GM21447 (cell line): ENCODE results near the gene LMF2.

Experiments
- ATAC-seq: cut with Tn5 transposase; IDR thresholded peaks from one replicate; pipeline ENCODE4 v1.9.1; 2021; ENCODE audit not compliant: unreplicated experiment

The LMF2 gene

DNA sequence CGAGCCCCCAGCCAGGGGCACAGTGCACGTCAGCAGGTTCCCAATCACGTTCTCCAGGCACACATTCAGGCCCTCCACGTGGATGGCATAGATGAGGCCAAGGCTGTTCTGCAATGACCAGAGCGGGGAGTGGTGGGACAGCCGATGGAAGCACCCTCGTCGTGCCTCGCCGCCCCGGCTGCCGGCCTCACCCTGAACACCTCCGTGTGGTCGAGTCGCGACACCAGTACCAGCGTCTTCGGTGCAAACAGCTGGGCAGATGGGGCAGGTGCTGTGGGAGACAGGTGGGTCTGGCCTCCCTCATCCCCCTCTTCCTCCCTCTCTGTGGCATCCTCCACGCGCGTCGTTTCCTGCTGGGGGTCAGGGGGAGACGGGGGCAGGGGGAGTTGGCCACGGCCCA lies 40.2 kb downstream of the LMF2 start:
- no peak for ATAC-seq

DNA sequence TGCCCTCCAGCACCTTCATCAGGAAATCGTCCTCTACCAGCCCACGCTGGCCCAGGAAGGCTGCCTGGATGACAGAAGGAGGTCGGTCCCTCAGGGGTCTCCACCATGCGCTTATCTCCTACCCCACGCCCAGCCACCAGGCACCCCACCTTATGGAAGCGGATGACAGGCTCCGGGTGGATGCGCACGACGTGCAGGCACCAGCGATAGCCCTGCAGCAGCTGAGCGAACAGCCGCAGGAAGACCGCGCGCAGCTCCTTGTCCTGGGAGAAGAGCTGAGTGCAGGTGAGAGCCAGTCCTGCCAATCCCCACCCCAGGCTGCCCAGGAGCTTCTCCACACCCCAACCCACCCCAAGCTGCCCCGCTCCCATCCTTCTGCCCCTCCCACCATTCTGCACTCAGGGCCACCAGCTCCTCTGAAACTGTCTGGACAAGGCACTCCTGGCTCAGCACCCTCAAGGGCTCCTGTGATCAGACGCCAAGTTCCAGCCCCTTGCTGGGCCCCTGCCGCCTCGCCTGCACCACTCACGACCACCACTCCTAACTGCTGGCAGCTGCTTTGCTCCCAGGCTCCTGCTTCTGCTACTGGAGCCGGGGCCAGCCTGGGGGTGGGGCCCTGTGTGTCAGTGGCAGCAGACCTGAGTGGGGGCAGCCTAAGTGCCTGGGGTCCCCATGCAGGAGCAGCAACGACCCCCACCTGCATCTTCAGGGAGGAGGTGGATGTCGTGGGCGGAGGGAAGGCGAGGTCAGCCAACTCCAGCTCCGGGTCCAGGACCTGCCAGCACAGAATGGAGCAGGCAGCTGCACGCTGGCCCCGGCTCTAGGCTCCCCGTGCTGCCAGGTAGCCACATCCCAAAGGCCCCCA lies 42.2 kb downstream of the LMF2 start:
- no peak for ATAC-seq

DNA sequence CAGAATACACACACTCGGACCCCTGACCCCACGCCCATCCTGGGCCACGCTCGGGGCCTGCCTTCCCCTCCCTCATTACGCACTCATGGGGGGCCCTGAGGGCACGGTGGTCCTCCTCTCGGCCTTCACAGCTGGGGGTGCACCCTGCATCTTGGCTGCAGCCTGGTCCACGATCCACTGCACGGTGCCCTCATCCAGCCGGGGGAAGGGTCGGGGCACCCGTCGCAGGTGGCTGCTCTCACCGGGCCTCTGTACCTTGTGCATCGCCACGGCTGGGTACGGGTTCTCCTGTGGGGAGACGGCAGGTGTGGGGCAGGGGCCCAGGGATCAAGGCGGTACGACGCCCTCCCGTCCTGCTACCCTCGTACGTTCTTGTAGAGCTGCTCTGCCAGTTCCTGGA lies 43.1 kb downstream of the LMF2 start:
- ATAC-seq, result no peak

DNA sequence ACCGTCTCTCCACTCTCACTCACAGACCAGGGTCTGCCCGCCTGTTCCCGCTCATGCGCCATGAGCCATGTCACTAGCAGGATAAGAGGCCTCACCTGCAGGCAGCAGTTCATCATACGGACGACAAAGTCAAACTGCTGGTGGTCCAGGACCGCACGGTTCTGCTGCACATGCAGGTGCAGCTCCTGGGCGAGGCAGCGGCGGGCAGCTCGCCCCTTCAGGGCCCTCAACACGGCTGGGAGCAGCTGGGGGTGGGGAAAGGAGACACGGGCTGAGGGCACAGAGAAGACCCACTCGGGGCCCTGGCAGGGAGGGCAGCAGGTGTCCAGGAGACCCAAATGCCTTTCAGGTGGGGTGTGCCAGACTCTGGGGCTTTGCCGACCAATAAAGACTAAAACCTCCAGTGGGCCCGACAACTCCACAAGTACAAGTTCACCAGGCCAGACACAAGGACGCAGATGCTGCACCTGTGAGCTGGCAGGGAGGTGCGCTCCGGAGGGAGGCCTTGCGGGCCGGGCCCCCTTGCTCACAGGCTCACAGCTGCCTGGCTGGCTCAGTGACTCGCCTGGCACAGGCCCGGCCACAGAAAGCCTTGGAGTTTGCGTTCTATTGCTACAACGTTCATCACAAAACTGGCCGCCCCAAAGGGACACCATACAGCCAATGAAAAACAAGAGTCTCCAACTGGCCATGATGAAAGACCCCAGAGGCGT lies 44.2 kb downstream of the LMF2 start:
- ATAC-seq, result no peak

DNA sequence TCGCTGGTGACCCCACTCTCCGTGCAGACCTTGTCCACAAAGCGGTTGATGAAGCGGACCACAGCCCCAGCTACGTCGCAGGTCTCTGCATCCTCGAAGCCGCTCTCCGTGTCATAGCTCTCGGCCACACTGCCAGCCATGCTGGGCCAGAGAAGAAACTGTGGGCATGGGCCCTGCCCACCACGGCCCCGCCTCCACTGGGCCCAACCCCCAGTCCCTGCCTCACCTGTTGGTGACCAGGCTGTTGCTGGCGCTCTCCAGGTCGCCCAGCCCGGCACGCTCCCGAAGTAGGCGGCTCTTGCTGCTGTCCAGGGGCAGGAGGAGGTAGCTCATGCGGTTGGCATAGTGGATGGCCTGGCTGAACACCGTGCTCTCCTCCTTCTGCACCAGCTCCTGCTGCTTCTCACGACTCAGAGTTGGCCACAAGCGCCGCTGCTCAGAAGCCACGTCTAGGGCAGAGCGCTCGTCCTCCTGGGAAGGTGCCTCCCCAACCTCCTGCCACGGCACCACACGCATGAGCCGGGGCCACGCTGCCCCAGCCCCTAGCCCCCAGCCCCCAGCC lies 45.4 kb downstream of the LMF2 start:
- no peak for ATAC-seq

DNA sequence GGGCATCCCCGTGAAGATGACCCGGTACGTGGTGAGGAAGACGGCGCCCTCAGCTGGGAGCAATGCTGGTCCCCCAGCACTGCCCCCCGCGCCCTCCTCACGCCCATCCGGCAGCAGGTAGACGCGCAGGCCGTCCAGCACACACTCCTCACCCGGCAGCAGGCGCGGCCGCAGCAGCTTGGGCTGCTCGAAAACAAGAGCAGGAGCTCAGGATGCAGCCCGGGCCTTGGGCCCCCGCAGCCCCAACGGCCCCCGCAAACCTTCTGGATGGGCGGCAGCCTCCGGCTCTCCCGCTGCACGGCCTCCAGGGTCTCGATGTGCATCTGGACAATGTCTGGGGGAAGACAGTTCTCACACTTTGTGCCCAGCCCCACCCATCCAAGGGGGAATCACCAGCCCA lies 46.0 kb downstream of the LMF2 start:
- ATAC-seq, result no peak

DNA sequence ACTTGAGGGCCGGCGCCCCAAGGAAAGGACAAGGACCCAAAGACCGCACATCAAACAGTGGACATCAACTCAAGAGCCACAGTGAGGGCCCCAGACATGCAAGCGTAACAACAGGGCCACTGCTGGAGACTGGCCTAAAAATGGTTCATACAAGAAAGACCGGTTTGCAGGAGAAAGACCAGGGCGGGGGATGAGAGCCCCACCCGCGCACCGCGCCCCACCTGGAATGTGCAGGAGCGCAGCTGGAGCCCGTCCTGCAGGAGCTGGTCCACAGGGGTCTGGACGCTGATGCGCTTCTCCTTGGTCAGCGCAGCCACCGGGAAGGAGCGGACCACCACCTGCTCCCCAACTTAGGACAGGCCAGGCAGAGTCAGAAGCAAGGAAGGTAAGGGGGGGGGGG lies 46.6 kb downstream of the LMF2 start:
- no peak for ATAC-seq

DNA sequence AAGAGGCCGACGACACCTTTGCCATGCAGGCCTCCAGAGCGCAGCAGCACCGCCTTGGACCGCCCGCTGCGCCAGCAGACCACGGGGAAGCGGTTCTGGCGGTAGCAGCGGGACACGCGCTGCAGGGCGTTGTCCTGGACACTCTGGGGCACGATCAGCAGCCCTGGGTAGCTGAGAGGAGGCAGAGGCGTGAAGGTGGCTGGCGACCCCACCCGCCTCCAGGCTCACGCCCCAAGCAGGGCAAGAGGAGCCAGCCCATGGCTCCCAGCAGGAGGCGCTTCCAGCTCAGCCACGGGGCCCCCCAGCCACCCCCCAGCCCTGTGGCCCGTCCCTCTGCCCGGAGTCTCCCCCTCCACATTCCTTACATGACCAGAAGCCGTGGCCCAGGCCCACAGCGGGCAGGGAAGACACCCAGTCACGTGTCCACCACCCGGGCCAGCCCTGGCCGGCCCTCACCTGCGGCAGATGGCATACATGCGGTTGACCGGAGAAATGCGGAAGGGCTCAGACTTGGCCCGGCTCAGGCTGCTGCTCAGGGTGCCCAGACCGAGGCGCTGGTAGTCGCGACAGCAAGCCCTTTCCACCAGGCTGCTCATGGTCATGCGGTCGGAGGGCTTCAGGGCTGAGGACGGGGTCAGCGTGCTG lies 47.9 kb downstream of the LMF2 start:
- ATAC-seq, result no peak

DNA sequence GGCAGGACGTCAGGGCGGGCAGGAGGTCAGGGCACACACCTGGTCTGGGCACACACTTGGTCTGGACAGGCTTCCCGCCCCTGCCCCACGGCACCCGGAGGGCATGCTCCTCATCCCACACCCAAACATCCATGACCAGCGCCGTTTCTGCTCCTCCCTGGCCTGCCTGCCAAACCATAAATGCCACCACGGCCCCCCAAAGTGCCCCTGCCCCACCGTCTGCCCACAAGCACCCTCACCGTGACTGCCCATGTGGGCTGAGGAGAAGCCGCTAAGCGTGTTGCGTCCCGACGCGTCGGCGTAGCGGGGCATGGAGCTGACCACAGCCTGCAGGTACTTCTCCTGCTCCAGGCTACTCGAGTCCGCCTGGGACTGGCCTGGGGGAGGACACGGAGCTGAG lies 48.5 kb downstream of the LMF2 start:
- no peak for ATAC-seq

DNA sequence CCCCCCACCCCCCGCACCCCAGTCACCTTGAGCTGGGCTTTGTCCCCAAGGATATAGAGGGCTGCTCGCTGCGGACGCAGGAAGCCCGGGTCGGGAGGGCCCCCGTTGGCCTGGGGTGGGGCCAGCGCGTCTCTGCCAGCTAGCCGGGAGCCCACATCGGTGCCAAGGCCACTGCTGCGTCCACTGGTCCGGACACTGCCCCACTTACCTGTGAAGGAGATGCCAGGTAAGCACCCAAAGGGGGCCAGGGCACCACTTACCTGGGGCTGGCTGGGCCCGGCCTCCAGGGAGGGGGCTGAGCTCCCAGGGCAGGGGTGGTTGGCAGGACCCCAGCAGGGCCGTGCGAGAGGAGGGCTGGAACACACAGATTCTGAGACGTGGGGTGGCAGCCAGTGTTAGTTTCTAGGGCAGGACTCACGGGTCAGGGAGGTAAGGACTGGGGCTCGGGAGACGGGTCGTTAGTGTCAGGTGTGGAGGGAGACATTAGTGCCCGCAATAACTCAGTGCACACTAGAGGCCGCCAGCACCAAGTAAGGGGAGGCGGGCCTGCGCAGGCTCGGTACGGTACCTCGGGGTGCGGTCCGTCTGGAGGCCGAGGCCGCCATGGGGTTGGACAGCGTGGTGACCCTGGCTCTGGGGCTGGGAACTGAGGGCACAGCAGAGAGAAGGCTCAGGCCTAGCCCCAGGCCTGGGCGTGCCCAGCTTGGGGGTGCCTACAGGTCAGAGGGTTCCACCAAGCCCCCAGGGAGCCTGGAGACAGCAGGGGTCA lies 50.9 kb downstream of the LMF2 start:
- ATAC-seq, result no peak

DNA sequence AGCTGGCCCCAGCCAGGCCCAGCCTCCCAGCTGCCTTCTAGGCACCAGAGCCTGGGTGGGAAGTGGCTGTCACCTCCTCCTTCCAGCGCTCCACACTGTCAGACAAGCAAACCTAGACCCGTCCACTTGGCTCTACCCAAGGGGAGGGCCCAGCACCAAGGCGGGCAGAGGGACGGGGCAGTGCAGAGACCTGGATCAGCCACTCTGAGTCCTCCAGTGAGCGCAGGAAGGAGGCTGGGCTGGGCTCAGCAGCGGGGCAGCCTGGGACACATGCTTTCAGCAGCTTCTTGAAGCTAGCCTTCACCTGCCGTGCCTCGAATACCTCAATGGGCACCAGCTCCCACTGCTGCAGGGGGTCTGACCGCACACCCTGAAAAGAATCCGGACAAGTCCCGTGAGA lies 51.5 kb downstream of the LMF2 start:
- no peak for ATAC-seq

DNA sequence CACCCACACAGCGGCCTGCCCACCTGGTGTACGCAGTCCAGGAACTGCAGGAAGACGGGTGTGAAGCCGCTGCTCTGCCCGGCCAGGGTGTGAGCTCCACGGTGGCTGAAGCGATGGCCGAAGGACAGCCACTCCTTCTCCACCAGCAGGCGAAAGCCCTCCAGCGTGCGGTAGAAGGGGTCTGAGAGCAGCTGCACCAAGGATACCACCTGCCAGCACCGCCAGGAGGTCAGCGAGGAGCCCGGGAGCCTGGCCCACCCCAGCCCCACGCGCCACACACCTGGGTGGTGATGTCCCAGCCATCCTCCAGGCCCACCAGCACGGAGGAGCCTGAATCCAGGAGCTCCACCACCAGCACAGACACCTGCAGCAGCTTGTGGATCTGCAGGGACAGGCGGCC lies 52.3 kb downstream of the LMF2 start:
- ATAC-seq, result no peak

DNA sequence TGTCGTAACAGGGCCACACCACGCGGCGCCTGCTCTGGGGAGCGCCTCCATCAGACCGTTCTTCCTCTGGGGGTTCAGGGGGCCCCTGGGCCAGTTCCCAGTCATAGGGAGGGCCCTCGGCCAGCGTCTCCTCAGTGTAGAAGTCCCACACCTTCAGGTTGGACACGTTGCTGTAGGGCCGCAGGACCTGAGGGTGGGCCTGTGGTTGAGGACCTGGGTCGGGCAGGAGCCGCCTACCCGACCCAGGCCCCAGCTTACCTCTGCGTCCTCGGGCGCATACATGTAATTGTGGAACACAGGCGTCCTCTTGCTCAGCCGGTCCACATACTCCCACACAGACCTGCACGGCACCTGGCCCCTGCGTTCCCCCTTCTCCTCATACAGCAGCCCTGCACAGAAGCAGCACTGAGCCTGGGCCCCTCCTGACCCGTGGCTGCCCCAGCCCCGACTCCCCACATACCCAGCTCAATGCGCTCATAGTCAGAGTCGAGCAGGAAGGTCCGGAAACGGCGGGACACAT lies 52.9 kb downstream of the LMF2 start:
- no peak for ATAC-seq
